DLD1 (cell line): ENCODE data around the gene IFT122.

Experiments used
- in situ Hi-C: cut with HindIII; loops from 2 replicates; pipeline ENCODE4 v1.10.0; 2017; ENCODE audit warnings: low sequenced_read_pairs

Gene IFT122

GRCh38 chr3:129413687-129414506 lies 26.1 kb upstream of the IFT122 start:
- in situ Hi-C loops = no loop called here

- in situ Hi-C loops = no loop called here
Observed at GRCh38 chr3:129415378-129415777, 24.6 kb upstream of the IFT122 start.

GRCh38 chr3:129415830-129416229 lies 24.2 kb upstream of the IFT122 start:
- in situ Hi-C loops = no loop called here

GRCh38 chr3:129416415-129416814 lies 23.6 kb upstream of the IFT122 start:
- in situ Hi-C loops = no loop called here

GRCh38 chr3:129417326-129417725 lies 22.7 kb upstream of the IFT122 start:
- in situ Hi-C loops = no loop called here

- in situ Hi-C loops = no loop called here
Observed at GRCh38 chr3:129418041-129418973, 21.7 kb upstream of the IFT122 start.

GRCh38 chr3:129419476-129419875 lies 20.5 kb upstream of the IFT122 start:
- in situ Hi-C loops = no loop called here

- in situ Hi-C loops = no loop called here
Observed at GRCh38 chr3:129421236-129421883, 18.7 kb upstream of the IFT122 start.

GRCh38 chr3:129421988-129422745 lies 17.9 kb upstream of the IFT122 start:
- in situ Hi-C loops = no loop called here

GRCh38 chr3:129422897-129423296 lies 17.1 kb upstream of the IFT122 start:
- in situ Hi-C loops = no loop called here

- in situ Hi-C loops = no loop called here
Observed at GRCh38 chr3:129424185-129424841, 15.7 kb upstream of the IFT122 start.

GRCh38 chr3:129425213-129425612 lies 14.8 kb upstream of the IFT122 start:
- in situ Hi-C loops = no loop called here

GRCh38 chr3:129425619-129426018 lies 14.4 kb upstream of the IFT122 start:
- in situ Hi-C loops = no loop called here

GRCh38 chr3:129428007-129428375 lies 12.0 kb upstream of the IFT122 start:
- in situ Hi-C loops = no loop called here

- in situ Hi-C loops = no loop called here
Observed at GRCh38 chr3:129428376-129429079, 11.5 kb upstream of the IFT122 start, which contains the start of gene EFCAB12. EFCAB12 (minus strand) TSS chr3:129428636; CDS start chr3:129428488, 148 bp downstream.

GRCh38 chr3:129429080-129429451 lies 11.0 kb upstream of the IFT122 start:
- in situ Hi-C loops = no loop called here

GRCh38 chr3:129429602-129430001 lies 10.4 kb upstream of the IFT122 start:
- in situ Hi-C loops = no loop called here

- in situ Hi-C loops = no loop called here
Observed at GRCh38 chr3:129432036-129432435, 8.0 kb upstream of the IFT122 start.

- in situ Hi-C loops = no loop called here
Observed at GRCh38 chr3:129432671-129433070, 7.4 kb upstream of the IFT122 start.
